GM21528 (cell line): ENCODE data around the gene MYBPH.

Experiments used
- ATAC-seq: cut with Tn5 transposase; IDR thresholded peaks from one replicate; pipeline ENCODE4 v1.9.1; 2021; ENCODE audit warnings: mild to moderate bottlenecking, moderate library complexity; ENCODE audit not compliant: unreplicated experiment, low FRiP score

Gene MYBPH

DNA sequence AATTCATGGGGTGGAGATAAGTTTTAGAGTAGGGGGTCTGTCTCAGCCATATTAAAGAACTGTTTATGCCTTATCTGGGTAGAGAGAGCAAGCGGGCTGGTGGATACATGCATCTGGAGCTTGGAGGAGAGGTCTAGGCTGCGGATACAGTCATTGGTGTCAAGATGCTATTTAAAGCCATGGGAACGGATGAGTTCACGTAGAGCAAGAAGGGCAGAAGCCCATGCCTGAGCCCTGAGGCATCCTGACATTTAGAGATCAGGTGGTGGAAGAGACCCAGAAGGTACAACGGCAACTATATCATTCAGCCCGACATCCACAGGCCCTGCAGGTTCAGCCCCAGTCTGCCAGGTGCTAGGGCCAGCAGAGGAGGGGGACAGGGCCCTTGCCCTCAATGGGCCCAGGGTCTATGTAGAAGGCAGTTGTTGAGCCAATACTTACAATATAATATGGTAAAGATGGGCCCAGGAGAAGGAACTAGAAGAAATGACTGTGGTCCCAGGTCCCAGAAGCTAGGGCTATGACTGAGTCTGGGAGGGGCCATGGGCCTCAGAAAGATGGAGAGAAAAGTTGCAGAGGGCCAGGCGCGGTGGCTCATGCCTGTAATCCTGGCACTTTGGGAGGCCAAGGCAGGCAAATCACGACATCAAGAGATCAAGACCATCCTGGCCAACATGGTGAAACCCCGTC is 26.0 kb upstream of the MYBPH start:
- ATAC-seq: no peak

DNA sequence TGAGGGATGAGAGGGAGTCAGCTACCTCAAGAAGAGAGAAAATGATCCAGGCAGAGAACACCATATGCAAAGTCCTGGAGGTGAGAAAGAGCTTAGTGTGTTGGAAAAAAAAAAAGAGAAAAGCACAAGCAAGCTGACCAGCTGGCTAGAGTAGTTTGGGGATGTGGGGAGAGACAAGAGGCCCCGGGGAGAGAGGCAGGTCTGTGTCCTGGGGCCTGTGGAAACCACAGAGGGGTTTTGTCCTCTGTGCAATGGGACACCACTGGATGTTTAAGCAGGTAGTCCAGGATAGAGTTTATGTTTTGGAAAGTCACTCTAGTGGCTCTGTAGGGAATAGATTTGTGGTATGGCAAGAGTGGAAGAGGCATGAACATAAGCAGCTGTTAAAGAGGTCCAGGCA is 25.3 kb upstream of the MYBPH start:
- ATAC-seq: no peak

DNA sequence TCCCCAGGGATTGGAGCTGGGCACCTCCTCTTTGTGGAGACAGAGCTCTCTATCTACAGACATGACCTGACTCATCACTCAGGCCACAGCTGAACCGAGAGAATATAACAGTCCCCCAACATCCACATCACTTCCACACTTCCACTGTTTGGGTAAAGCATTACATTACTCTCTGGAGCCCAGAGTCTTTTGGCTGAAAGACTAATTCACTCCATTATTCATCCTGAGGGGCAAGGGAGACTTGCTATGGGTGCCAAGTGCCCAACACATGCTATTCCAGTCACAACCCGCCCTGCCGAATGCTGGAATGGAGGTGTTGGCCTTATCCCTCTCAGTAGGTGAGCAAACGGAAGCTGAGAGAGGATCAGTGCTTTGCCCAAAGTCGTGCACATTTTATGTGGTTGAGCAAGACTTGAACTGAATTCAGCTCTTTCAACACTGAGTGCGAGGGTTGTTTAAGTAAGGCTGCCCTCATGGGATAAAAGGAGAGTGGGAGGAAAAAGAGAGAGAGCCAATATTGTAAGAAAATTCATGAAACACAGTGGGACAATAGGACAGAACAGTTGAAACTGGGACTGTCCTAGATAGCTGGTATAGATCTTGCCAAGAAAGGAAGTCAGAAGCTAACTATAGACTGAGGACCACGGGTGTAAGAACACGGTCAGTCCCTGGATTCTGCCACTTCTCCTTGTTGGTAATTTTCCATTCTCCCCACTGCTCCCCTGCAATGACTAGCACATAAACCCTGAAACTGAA is 24.4 kb upstream of the MYBPH start:
- ATAC-seq: no peak

DNA sequence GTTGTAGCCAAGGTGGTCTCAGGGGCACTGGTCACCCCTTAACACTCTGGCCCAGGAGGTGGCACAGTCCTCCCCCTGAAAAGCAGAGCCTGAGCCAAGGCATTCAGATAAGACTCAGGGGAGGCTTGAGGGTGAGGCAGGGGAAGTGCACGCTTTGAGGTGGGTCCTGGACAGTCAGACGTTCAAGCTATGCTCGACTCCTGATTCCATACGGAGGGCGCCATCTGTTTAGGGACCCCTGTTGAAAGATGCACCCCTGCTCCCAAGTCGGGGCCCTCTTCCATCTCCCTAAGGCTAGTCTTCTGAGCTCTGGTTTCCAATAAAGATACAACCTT is 23.8 kb upstream of the MYBPH start:
- no peak for ATAC-seq

DNA sequence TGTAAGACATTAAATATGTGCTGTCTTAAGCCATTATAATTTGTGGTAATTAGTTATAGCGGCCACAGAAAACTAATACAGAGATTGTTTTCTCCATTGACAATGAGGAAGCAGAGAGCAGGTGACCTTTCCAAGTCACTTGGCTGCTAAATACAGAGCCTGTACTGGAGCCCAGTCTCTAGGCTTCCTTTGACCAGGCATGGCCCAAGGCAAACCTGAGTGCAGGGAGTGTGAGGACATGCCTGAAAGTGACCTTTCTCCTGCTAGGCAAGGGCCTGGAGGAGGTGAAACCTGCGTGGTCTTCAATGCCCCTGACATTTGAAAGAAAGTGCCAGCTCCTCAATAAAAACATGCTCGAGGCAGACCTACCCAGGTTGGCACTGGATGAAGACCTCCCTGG is 23.4 kb upstream of the MYBPH start:
- ATAC-seq: no peak

DNA sequence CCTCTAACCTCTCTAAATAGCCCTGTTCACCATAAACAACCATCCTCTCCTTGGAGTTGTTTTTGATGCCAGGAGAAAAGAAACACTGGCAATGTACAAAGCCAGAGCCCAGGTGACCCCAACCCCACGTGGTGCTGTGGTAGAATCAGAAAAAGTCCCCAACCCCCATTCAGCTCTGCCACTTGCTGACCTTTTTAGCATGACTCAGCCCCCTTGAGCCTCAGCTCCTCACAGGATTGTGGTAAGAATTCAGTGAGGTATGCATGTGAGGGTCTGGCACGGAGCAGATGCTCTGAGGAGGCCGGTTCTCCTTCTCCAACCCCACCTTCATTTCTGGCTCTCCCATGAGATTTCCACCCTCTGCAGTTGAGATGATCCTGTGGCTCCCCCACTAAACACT is 22.0 kb upstream of the MYBPH start:
- ATAC-seq: no peak

DNA sequence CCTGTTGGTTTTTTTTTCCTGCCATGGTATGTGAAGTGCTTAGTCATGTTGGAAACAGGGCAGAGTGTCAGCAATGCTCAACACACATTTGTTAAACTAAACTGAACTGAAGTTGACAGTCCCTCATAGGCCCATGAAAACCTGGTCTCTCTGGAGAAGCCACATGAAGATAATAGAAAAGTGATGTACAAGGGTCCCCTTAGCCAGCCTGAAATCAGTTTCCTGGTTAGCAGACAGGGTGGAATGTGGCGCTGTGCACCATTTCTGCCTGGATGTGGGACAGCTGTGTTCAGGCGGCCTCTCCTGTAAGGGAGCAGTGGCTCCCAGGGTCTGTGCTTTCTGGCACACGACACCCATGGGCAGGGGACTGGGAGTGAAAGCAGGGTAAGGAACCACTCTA is 20.7 kb upstream of the MYBPH start:
- ATAC-seq: no peak

DNA sequence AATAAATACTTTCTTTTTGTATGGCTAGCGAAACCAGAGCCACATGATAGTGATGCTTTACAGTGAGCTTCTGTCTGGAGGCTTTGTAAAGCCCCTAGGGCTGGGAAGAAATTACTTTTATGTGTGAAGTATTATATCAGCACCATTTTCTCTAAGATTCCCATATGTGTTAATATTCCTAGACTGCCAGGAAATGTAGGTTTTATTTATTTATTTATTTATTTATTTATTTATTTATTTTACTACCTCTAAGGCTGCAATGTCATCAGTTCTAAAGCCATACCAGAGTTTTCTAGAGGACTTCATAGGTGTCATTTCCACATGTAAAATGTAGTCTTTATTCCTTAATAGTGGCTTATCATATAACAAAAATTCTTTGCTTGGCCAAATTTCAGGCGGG is 15.3 kb upstream of the MYBPH start:
- ATAC-seq: no peak

DNA sequence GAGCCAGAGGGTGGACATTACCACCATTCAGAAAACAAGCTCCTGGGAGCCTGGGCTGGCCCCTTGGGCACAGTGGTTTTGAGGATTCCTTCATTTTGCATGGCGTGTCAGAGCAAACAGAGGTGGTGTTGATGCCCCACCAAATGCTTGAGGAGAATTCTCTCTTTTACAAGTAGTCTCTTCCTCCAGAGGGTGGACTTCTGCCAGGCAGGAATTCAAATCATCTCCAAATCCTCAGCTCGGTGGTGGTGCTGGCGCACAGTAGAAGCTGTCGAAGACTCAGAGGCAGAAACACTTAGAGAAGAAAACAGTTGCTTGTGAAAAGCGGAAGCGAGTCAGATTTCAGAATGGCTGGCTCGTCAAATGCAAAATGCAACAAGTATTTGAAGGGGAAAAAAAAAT is 14.3 kb upstream of the MYBPH start:
- ATAC-seq: no peak

DNA sequence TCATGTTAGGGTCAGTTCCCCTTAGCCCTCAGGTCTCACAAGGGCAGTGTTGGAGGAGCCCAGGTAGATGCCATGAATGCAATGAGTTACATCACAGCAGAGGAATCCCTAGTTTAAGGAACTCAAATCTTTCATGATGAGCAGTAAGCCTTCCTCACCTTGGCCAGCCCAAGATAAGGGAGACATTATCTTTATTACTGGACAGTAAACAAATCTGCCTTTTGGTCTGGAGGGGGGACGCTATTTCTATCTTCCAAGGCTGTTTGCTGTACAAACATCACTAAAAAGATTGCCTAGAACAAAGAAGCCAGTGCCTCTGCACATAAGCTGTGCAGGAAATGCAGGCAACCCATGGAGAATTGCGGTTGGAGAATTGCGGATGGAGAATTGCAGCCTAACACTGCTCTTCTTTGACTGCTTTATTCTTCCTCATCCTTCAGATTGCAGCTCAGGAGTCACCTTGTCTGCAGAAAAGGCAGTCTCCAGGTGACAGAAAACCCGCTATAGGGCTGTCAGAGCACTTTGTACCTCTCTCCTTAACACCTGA is 13.1 kb upstream of the MYBPH start:
- no peak for ATAC-seq

DNA sequence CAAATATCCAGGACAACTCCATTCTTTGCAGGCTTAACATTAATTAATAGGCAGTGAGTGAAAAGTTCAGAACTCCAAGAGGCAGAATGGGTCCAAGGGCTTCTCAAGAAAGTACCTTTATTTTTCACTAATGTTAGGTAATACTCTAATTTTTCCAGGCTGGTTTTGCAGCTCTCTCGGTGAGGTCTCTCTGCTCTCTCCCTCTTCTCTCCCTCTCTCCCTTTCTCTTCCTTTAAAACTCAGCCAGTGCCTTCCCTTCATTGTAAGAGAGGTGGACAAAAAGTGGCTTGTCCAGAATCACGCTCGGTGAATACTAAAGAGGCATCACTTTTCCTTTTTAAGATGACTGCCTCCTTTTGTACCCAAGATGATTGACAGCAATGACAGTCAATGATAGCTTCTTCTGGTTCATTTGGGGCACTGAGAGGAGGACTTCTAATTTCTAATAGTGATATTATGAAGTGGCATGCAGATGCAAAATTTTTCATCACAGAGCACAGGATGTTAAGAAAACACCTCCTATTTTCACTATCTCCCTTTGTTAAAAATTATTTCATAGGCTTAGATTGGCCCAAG is 12.2 kb upstream of the MYBPH start:
- ATAC-seq: no peak

DNA sequence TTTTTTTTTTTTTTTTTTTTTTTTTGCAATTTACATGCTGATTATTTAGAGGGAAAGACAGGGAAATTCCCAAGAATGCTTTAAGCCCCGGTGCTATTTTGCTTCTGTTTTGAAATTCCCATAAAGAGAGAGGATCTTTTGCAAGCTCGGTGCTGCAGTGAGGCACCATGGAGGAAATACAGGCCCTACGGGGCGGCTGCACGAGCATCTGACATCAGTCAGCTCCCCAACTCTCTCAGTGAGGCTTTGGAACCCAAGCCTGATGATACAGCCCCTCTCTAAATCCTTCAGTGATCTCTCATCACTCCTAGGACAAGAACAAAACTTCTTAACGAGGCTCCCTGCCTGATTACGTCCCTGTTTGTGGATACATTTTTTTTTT is 11.7 kb upstream of the MYBPH start:
- ATAC-seq: no peak

DNA sequence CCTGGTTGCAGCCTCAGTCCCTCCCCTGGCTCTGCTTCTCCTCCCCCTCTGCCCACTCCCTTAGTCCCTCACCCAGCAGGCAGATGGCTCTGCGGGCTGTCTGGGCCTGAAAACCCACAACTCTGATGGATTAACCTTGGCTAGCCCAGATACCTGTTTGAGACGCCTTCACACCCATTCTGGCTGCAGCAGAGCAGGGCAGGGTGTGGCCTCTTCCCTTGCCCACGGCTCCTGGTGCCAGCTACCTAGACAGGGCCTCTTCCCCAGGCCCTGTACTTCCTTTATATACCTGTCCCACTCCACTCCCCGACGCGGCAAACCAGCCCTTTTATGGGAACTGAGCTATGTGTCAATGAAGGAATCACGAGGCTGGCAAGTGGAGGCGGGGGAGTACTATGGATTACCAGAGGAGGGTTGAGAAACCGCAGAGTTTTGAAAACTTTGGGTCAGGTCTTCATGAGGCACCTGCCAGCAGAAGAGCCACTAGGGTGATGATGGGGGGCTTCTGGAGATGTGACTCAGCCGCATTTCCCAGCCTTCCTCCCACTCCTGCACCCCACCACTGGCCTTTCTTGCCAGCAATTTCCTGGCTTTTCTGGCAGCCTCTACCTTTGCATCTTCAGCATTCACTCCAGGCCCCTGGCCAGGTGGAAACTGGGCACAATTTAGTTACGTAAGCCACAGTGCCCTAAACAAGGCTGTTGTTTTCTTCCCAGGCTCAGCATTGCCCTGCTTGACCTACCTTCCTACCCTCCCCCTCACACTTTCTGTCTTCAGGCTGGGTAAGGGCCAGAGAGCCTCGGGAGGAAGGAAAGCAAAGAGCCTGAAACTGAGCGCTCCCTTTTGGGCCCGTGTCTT is 11.0 kb upstream of the MYBPH start, which contains the start of gene CHI3L1:
CHI3L1 (minus strand) TSS at position 259 of the 858 bp plus-strand sequence; CDS start at position 178, 81 bp downstream.
- no peak for ATAC-seq

DNA sequence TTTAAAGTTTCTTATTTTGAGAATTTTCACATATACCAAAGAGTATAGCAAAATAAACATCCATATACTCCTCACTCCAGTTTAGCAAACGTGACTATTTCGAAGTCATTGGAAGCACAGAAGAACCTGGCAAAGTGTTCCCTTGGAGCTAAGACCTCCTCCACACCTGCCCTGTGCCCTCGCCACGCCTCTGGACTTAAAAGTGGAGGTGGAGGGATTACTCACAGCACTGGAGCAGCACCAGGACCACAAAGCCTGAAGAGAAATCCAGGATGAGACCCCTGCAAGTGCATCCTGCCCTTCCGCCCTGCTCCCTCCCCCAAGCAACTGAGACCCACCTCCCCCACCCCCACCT is 10.4 kb upstream of the MYBPH start:
- no peak for ATAC-seq

DNA sequence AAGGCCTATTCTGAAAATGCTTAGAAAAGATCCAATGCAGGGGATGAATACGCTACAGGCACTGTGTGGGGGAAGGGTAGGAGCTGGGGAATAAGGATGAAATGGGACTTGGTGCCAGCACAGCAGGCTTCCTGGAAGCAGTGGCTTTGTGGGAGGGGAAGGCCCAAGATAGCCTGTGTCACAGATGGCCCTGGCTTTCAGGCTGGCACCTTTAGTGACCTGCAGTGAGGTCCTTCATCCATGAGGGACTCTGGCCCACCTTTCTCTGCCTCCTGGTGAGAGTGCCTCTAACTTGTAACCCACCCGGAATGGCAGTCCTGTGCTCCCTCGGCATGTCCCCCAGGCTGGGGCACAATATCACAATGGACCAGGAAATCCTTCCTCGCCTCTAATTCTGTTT is 10.0 kb upstream of the MYBPH start:
- ATAC-seq: no peak

DNA sequence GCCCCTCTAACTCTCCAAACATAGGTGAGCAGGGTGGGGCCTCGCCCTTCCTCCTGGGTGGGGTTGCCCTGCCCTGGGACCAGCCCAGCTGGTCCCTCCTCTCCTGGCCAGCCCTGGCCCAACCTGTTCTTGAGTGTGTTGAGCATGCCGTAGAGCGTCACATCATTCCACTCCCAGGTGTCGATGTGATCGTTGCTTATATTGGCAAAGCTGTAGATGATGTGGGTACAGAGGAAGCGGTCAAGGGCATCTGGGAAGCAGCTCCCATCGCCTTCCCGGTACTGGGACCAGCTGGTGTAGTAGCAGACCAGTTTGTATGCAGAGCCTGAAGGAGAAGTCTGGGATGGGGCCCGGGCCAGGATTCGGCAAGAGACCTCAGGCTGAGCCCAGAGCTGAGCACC is 9.4 kb upstream of the MYBPH start:
- no peak for ATAC-seq

DNA sequence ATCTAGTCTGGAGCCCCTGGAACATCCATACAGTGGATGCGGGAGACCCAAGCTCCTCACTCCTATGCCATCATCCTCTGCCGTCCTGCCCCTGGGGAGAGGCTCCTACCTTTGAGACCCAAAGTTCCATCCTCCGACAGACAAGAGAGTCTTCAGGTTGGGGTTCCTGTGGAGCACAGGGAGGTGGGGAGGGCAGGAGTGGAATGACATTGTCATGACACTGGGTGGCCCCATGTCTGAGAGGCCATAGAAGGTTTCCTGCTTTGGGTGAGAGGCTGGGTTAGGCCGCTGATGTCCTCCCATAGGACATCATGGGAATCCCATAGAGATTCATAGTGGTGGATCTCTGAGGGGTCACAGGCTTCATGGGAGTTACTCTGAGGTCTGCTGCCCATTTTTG is 8.8 kb upstream of the MYBPH start:
- no peak for ATAC-seq

DNA sequence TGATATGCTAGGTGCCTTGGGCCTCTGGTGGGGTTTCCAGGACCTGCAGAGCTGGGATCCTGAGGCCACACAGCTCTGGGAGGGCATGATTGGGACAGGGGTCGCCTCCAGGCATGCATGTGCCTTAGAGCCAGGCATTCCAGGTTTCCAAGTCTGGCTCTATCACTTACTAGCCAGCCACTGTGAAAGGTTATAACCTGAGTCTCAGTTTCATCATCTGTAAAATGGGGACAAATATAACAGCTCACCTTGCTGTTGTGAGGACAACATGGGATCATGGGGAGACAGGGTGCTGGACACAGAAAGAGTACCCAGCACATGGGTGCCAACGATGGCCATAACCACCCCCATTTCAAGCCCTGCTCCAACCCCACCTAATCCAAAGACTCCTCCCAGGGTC is 8.2 kb upstream of the MYBPH start:
- ATAC-seq: no peak

DNA sequence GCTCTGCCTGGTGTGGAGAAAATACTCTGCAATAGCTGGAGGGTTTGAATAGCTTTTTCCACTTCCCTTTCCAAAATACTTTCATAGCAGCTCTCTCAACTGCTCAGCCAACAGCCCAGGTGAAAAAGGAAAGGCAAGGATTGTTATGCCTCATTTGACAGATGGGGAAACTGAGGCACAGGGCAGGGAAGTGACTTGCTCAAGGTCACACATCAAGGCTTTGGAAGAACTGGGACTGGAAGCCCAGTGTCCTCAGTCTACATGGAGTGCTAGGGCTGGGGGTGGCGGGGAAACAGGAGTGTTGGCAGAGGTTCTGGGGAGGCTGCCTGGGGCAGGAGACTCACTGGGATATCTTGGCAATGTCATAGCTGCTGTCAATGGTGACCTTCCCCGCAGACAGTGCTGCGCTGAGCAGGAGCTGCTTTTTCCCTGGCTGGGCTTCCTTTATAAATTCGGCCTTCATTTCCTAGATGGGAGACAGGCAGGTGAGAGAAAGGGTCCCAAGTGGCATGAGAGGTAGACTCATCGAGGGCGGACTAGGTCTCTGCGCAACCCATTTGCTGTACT is 6.8 kb upstream of the MYBPH start:
- ATAC-seq: no peak

DNA sequence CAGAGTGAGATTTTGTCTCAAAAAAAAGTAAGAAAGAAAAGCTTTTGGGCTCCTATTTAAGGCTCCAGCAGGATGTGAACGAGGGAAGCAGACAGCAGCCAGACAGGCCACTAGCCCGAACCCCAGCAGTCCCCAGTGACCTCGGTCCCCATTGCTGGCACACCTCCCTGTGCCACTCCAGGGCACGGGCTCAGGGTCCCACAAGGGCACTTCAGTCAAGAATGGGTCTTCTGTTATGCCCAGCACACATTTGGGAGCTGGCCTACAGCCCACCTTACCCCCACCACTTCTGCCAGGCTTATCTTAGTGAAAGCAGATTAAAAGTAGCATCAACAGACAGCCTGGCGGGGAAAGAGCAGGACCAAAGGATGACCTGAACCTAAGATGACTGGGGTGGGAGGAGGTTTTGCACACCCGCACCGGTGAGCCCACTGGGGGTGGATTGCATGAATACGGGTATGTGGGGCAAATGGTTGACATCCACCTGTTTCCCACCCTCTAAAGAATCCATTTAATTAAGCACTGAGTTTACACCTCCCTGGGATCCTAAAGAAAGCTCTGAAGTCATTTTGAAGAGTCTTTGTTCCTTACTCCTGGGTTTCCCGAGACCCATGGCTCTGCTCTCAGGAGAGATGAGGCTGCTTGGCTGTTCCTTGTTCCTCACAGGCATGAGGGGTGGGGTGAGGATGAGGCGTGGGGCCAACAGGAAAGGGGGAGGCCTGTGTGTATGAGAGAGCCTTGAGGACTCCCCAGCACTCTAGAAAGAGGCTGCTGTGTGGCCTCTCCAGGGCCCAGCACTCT is 6.2 kb upstream of the MYBPH start:
- ATAC-seq: no peak
